H9 (cell line): Measurements from ENCODE around the gene SH3BP5. TPM values are rescaled to one million over a fixed set of nuclear protein-coding genes. Genes with fewer than 3 reads are reported as not detected.

Experiments used
- DNase-seq: peaks from one replicate; pipeline ENCODE4 v3.0.0-alpha.2; 2017
- H2AFZ ChIP-seq: one replicate; pipeline ENCODE4 v1.6.1; 2013; ENCODE audit warnings: mild to moderate bottlenecking, low read length, control low read depth, moderate library complexity
- H2AK5ac ChIP-seq: 2 replicates; pipeline ENCODE4 v1.6.1; 2013; ENCODE audit warnings: low read length, control low read depth, mixed read lengths; ENCODE audit not compliant: insufficient read length
- H2BK120ac ChIP-seq: one replicate; pipeline ENCODE4 v1.6.1; 2013; ENCODE audit warnings: low read depth, mild to moderate bottlenecking, low read length, control low read depth, inconsistent platforms; ENCODE audit not compliant: poor library complexity, severe bottlenecking
- H2BK12ac ChIP-seq: 2 replicates; pipeline ENCODE4 v1.6.1; 2013; ENCODE audit warnings: low read length, control low read depth, mixed read lengths, low read depth; ENCODE audit not compliant: insufficient read length
- H2BK15ac ChIP-seq: 2 replicates; pipeline ENCODE4 v1.6.1; 2013; ENCODE audit warnings: low read depth, low read length, control low read depth
- H2BK20ac ChIP-seq: one replicate; pipeline ENCODE4 v1.6.1; 2013; ENCODE audit warnings: low read depth, mild to moderate bottlenecking, low read length, control low read depth, inconsistent platforms; ENCODE audit not compliant: poor library complexity, severe bottlenecking
- H2BK5ac ChIP-seq: 2 replicates; pipeline ENCODE4 v1.6.1; 2013; ENCODE audit warnings: low read length, control low read depth, mixed read lengths; ENCODE audit not compliant: insufficient read length
- H3K14ac ChIP-seq: 2 replicates; pipeline ENCODE4 v1.6.1; 2013; ENCODE audit warnings: low read length, control low read depth; ENCODE audit not compliant: insufficient read depth
- H3K18ac ChIP-seq: 2 replicates; pipeline ENCODE4 v1.6.1; 2013; ENCODE audit warnings: low read depth, mild to moderate bottlenecking, mixed read lengths, low read length, control low read depth; ENCODE audit not compliant: insufficient read length
- H3K23ac ChIP-seq: 2 replicates; pipeline ENCODE4 v1.6.1; 2013; ENCODE audit warnings: low read length, control low read depth, mixed read lengths, low read depth; ENCODE audit not compliant: insufficient read length
- H3K23me2 ChIP-seq: 2 replicates; pipeline ENCODE4 v1.6.1; 2013; ENCODE audit warnings: low read depth, mild to moderate bottlenecking, mixed read lengths, low read length, control low read depth; ENCODE audit not compliant: insufficient read length, poor library complexity, severe bottlenecking
- H3K27ac ChIP-seq: 2 replicates; pipeline ENCODE4 v1.5.1; 2013; ENCODE audit warnings: low read length, control low read depth, mixed read lengths, low read depth; ENCODE audit not compliant: insufficient read length
- H3K27me3 ChIP-seq: 2 replicates; pipeline ENCODE4 v1.6.1; 2013; ENCODE audit warnings: low read length, control low read depth, inconsistent platforms; ENCODE audit not compliant: insufficient read depth
- H3K4ac ChIP-seq: 2 replicates; pipeline ENCODE4 v1.6.1; 2013; ENCODE audit warnings: low read depth, mild to moderate bottlenecking, control low read depth, inconsistent platforms, low read length, moderate library complexity
- H3K4me1 ChIP-seq: 2 replicates; pipeline ENCODE4 v1.6.1; 2013; ENCODE audit warnings: low read length, control low read depth, inconsistent platforms; ENCODE audit not compliant: insufficient read depth
- H3K4me2 ChIP-seq: 2 replicates; pipeline ENCODE4 v1.6.1; 2013; ENCODE audit warnings: low read length, control low read depth, mixed read lengths; ENCODE audit not compliant: insufficient read length, insufficient read depth
- H3K56ac ChIP-seq: 2 replicates; pipeline ENCODE4 v1.6.1; 2013; ENCODE audit warnings: low read depth, mild to moderate bottlenecking, mixed read lengths, low read length, control low read depth; ENCODE audit not compliant: insufficient read length
- H3K79me1 ChIP-seq: 2 replicates; pipeline ENCODE4 v1.6.1; 2013; ENCODE audit warnings: low read depth, mild to moderate bottlenecking, moderate library complexity, low read length, control low read depth, inconsistent platforms; ENCODE audit not compliant: insufficient read depth, poor library complexity, severe bottlenecking
- H3K79me2 ChIP-seq: 2 replicates; pipeline ENCODE4 v1.6.1; 2013; ENCODE audit warnings: low read length, control low read depth, inconsistent platforms; ENCODE audit not compliant: insufficient read depth
- H3K9ac ChIP-seq: 2 replicates; pipeline ENCODE4 v1.6.1; 2013; ENCODE audit warnings: low read length, control low read depth, mixed read lengths; ENCODE audit not compliant: insufficient read length; ENCODE audit errors: extremely low read depth
- H3K9me3 ChIP-seq: one replicate; pipeline ENCODE4 v1.6.1; 2013; ENCODE audit warnings: low read depth, low read length, inconsistent platforms; ENCODE audit not compliant: control insufficient read depth
- H3T11ph ChIP-seq: one replicate; pipeline ENCODE4 v1.6.1; 2013; ENCODE audit warnings: mild to moderate bottlenecking, low read length, control low read depth, inconsistent platforms
- H4K20me1 ChIP-seq: one replicate; pipeline ENCODE4 v1.6.1; 2013; ENCODE audit not compliant: control insufficient read depth, insufficient read length, insufficient read depth
- H4K5ac ChIP-seq: 2 replicates; pipeline ENCODE4 v1.6.1; 2013; ENCODE audit warnings: low read depth, mild to moderate bottlenecking, mixed read lengths, low read length, control low read depth; ENCODE audit not compliant: insufficient read length
- H4K8ac ChIP-seq: replicated peaks from 2 replicates; pipeline ENCODE4 v1.6.1; 2013; ENCODE audit warnings: low read length, control low read depth, mixed read lengths, low read depth; ENCODE audit not compliant: insufficient read length
- H4K91ac ChIP-seq: 2 replicates; pipeline ENCODE4 v1.6.1; 2013; ENCODE audit warnings: low read depth, mild to moderate bottlenecking, moderate library complexity, mixed read lengths, low read length, control low read depth; ENCODE audit not compliant: insufficient read length
- H3K27ac Mint-ChIP-seq, 3 experiments: 2 replicates in 2 of 3; 3 replicates in 1 of 3; pipeline ENCODE4 v1.8.0; 2020 to 2021; ENCODE audit warnings: mixed read lengths in 3 of 3, mild to moderate bottlenecking in 1 of 3, moderate library complexity in 1 of 3
- H3K27me3 Mint-ChIP-seq: 2 replicates; pipeline ENCODE4 v1.8.0; 2021; ENCODE audit warnings: low read depth, mild to moderate bottlenecking, moderate library complexity, mixed read lengths
- H3K36me3 Mint-ChIP-seq, 3 experiments: 2 replicates in 2 of 3; 3 replicates in 1 of 3; pipeline ENCODE4 v1.8.0; 2020 to 2021; ENCODE audit warnings: low read depth in 3 of 3, mixed read lengths in 3 of 3; ENCODE audit not compliant: insufficient read depth in 1 of 3
- H3K4me1 Mint-ChIP-seq, 2 experiments: 2 replicates each; pipeline ENCODE4 v1.8.0; 2020; ENCODE audit warnings: mixed read lengths in 2 of 2
- H3K4me3 Mint-ChIP-seq, 2 experiments: 2 replicates in 1 of 2; 3 replicates in 1 of 2; pipeline ENCODE4 v1.8.0; 2020 to 2021; ENCODE audit warnings: mild to moderate bottlenecking in 2 of 2, mixed read lengths in 2 of 2, moderate library complexity in 1 of 2
- H3K9me3 Mint-ChIP-seq, 2 experiments: 2 replicates in 1 of 2; 3 replicates in 1 of 2; pipeline ENCODE4 v1.8.0; 2020; ENCODE audit warnings: mild to moderate bottlenecking in 2 of 2, mixed read lengths in 2 of 2, moderate library complexity in 1 of 2
- CTCF ChIP-seq: fragments of 200-600 bp; sonication (generic); conservative IDR thresholded peaks from 3 replicates; pipeline ENCODE4 v1.8.0; 2021; ENCODE audit warnings: antibody characterized with exemption, mild to moderate bottlenecking
- WGBS: extraction: QIAGEN DNeasy Blood & Tissue Kit; methylation state at CpG from one replicate; pipeline ENCODE4 v1.1.7; 2013; ENCODE audit warnings: missing lambda C conversion rate, low lambda C conversion rate, mixed read lengths; ENCODE audit not compliant: insufficient read length; ENCODE audit errors: extremely low coverage; 5-methylcytosine and 5-hydroxymethylcytosine counted together
- total RNA-seq: library from RNA; stranded (reverse); gene quantifications from 2 replicates; pipeline ENCODE4 v1.2.1, GENCODE V29; 2021

SH3BP5 gene
- total RNA-seq, 1 experiment from 2014 or later: 6.8 TPM

DNA sequence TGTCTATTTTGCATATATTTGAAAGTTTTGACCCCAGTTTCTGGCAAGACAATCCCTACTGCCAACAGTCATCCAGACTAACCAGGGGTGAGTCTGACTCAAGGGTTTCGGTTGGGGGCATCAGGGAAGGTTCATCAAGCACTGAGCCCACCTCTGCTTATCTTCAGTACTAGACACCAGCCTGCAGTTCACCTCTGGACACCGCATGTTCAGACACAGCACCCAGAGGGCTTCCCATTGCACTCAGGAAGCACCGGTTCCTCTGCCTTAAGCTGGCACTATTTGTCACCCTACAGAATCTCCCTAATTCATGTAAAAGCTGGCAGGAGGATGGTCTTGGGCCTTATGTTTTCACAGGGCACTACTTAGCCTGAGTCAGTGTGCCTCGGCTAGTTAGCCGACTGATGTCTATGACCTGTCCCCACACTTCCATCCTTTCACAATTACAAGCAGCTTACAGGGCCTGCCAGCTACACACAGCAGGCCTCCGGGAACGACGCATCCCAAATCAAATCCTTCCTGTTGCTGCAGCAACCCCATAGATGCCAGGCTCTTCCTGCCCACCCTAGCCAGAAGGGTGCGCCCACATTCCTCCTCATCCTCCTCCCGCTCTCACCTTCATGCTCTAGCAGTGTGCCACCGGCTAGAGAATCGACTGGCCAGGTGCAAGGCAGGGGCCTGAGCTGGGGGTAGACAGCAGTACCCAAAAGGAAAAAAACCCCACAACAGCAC lies 52.5 kb downstream of the SH3BP5 start:
- H2AFZ ChIP-seq: no peak overlapping the region
- Mint-ChIP-seq H3K4me3 (no peak overlapping the region), H3K27me3 (no peaks in the 10 kb centered on the region), H3K27ac (peak overlapping the region in 1 of 3 experiments; percentile 46; a peak in 3 of 7 replicates), H3K36me3 (no peaks in the 10 kb centered on the region), H3K4me1 (peaks cover 20 to 39% of the 10 kb centered on the region in 2 experiments), H3K9me3 (no peaks in the 10 kb centered on the region)
- no peak overlapping the region for H3K18ac ChIP-seq
- no peak overlapping the region for H3K4ac ChIP-seq
- no peak overlapping the region for H3K23ac ChIP-seq
- no peak overlapping the region for H3K56ac ChIP-seq
- H3K14ac ChIP-seq: no peak overlapping the region
- no peak overlapping the region for H4K8ac ChIP-seq
- no peak for TF ChIP-seq CTCF
- H4K20me1 ChIP-seq: no peaks in the 10 kb centered on the region
- DNase-seq: no peak
- H2BK20ac ChIP-seq: no peak overlapping the region
- no peaks in the 10 kb centered on the region for H3K4me1 ChIP-seq
- H2AK5ac ChIP-seq: no peak overlapping the region
- no peaks in the 10 kb centered on the region for H3K9me3 ChIP-seq
- H2BK12ac ChIP-seq: no peak overlapping the region
- no peaks in the 10 kb centered on the region for H3K79me2 ChIP-seq
- no peaks in the 10 kb centered on the region for H3K79me1 ChIP-seq
- H2BK5ac ChIP-seq: no peak overlapping the region
- no peaks in the 10 kb centered on the region for H3K23me2 ChIP-seq
- H3K9ac ChIP-seq: no peak overlapping the region
- no peak overlapping the region for H3T11ph ChIP-seq
- H3K4me2 ChIP-seq: no peak overlapping the region
- no peak overlapping the region for H3K27ac ChIP-seq
- H4K91ac ChIP-seq: no peak overlapping the region
- H3K27me3 ChIP-seq: no peaks in the 10 kb centered on the region
- H4K5ac ChIP-seq: no peak overlapping the region
- no peak overlapping the region for H2BK15ac ChIP-seq
- H2BK120ac ChIP-seq: no peak overlapping the region
- no CpG with 5 or more reads among the region's 12 CpGs for WGBS
